Superior temporal gyrus (tissue), 1 donor: Measurements from ENCODE around the gene RPL13.
A peak's percentile ranks its signal among the peaks of the same experiment; 100 is the strongest.

ENCODE experiments used
- DNase-seq: peaks from one replicate; pipeline ENCODE4 v3.0.0-alpha.2; 2016; ENCODE audit errors: extremely low spot score

Gene RPL13

GRCh38 chr16:89560378-89561141 lies at the start of gene RPL13:
Gene RPL13, plus strand, starts transcription at chr16:89560682. Its CDS starts 278 bp downstream, at chr16:89560960.
- peak; percentile 97 for DNase-seq

- no peak for DNase-seq
Measured at GRCh38 chr16:89511374-89511773, 49.1 kb upstream of the RPL13 start.

- no peak for DNase-seq
Measured at GRCh38 chr16:89512453-89512852, 48.0 kb upstream of the RPL13 start.

DNA sequence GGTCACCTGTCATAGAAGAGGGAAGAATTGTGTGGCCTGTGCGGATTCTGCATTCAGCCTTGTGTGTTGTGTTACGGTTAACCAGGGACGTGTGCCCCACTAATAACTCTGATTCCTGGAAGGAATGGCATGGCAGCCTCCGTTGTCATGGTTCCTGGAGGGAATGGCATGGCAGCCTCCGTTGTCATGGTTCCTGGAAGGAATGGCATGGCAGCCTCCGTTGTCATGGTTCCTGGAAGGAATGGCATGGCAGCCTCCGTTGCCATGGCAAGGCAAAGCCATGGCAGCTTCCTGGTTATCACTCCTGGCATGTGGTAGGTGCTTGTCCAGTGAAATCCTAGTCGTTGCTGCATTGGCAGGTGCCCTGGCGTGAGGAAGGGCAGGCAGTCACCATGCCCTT lies 43.4 kb upstream of the RPL13 start:
- no peak for DNase-seq

DNA sequence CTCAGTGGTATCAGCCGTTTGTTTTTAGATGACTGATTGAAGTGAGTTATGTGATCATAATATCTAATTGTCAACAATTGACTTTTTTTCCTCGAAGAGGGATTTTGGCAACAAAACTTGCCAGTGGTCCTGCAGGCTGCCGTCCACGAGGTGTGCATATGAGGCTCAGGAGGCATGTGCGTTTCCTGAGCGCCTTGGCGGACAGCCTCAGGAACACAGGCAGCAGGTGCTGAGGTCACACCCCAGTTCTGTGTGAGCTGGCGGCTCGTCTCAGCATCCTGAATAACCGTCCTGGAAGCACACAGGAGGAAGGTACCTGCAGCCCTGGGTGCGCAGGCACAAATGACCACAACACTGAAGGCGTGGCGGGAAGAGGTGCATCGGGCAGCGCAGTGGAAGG lies 40.6 kb upstream of the RPL13 start:
- DNase-seq = no peak

- no peak for DNase-seq
Measured at GRCh38 chr16:89522287-89522686, 38.2 kb upstream of the RPL13 start.

GRCh38 chr16:89523680-89524344 lies 36.7 kb upstream of the RPL13 start:
- no peak for DNase-seq

DNA sequence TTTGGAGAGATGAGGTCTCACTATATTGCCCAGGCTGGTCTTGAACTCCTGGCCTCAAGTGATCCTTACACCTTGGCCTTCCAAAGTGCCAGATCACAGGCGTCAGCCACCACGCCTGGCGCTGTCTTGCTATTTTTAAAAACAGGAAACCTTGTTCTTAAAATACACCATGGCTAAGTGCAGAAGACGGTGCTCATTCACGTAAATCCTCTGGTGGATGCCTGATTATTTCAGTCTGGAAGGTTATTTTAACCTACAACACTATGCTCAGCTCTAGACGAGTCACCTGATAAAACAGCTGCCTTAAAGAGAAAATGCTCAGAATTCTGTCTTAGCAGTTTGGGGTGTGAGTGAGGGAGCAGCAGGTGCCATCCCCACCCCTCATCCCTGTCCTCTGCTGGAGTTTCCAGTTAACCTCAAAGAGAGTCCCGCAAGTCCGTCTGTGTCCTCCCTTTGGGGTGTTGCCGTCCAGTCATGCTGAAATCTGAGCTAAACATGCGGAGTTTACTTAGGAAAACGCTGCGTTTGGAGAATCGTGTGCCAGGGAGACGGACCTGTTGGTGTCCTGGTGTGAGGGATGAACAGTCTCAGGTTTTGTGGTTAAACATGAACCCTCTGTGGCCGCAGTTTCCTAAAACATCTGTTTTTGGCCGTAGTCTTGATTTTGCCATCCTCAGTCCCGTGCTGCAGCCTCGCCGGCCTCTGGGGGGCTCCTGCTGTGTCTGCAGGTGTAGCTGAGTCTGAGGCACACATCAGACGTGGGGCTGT lies 35.2 kb upstream of the RPL13 start:
- DNase-seq = no peak

DNA sequence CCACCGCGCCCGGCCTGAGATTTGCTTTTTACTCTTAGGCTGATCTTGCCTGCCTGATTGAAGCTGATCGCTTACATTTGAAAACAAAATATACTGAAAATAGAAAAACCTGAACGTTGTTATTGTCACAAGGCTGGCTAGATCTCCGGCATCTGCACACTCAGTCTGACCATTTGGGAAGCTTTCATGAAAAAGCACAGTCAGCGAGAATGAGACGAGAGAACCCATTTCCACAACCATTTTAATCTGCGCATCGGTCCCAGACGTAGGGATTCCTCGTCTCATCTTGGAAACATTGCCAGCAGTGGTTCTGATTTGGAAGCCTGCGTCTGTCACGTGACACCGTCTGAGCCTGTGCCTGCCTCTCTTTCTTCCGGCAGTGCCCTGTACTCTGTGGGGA lies 31.4 kb upstream of the RPL13 start:
- DNase-seq = no peak

DNA sequence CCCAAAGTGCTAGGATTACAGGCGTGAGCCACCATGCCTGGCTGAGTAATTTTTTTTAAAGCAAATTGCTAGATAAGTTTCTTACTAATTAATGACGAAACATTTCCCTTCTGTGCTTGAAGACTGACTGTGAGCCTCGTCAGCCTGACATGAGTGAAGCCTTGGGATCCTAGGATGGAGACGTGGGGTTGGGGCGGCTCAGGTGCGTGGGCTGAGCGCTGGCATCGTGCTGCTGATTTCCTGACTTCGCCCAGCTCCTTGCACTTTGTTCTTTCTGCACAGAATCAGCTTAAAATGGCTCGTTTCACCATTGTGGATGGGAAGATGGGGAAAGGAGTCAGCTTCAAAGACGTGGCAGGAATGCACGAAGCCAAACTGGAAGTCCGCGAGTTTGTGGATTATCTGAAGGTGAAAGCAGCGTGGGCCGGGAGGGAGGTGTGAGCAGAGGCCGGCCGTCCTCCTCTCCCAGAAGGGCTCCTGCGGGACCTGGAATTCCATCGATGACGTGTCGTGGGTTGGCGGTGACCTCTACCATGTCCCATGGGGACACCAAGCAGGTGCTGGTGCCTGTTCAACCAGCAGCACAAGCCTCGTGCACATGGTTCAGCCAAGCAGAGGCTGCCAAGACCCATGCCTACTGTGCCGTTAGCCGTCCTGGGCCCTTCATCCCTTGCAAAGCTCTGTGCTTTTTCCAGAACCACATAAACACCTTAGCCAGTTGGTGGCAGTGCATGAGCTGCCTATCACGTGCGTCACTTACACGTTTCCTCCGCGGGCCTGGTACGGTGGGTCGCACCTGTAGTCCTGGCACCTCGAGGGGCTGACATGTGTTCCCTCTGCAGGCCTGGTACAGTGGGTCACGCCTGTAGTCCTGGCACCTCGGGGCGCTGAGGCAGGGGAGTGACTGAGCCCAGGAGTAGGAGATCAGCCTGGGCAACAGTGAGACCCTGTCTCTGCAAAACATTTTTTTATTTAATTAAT lies 29.8 kb upstream of the RPL13 start:
- DNase-seq = no peak

DNA sequence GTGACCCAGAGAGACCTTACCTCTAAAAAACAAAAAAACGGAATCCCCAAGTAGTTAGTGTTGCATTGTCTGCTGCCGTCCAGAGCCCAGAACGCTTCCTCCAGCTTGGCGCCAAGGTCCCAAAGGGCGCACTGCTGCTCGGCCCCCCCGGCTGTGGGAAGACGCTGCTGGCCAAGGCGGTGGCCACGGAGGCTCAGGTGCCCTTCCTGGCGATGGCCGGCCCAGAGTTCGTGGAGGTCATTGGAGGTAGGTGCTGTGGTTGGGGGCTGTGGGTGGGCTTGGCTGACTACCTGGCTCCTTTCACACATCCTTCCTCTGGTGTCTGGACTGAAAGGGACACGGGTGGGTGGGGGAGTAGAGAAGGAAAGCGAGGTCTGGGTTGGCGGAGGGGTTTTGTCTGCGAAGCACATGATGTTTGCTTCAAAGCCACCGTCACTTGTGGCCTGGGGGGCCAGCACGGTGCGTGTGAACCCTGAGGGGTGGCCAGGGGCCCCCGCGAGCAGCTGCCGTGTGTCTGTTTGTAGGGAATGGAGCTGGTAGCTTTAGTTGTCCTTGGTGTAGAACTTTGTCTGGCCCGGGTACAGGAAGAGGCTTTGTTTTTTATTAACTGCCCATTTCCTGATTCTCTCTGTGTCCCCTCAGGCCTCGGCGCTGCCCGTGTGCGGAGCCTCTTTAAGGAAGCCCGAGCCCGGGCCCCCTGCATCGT lies 28.5 kb upstream of the RPL13 start:
- DNase-seq = no peak

- DNase-seq = peak; percentile 17
Measured at GRCh38 chr16:89534252-89534756, 26.2 kb upstream of the RPL13 start.

GRCh38 chr16:89536371-89536770 lies 24.1 kb upstream of the RPL13 start:
- DNase-seq = no peak

DNA sequence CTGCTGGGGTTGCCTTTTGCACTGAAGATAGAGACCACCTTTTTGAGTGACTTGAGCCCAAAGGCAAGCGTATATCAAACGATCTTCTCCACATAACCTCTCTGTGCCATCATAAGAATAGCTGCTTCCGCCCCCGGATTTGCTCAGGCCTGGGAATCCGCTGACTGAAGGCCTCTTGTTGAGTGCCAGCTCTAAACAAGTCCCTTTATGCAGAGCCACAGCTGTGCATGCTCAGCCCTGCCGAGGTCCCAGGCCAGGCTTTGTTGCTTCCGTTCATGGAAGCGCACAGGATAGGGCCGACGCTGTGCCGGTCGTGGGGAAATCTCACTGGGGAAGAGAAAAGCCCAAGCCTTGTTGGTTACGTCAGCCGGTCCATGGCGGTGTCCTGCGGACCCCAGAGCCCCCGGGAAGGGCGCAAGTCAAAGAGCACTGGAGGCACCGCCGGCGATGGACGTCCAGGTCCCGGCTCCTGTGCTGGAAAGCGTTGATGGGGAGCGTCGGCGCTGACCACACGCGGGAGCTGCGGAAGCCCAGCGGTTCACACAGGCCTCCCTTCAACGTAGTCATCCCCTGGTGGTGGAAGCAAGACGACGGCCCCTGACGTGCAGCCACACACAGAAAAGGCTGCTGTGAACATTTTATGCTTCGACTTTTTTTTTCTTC lies 23.5 kb upstream of the RPL13 start:
- DNase-seq = peak; percentile 82

GRCh38 chr16:89537549-89537925 lies 22.9 kb upstream of the RPL13 start:
- DNase-seq = peak; percentile 21

- DNase-seq = no peak
Measured at GRCh38 chr16:89538286-89538685, 22.2 kb upstream of the RPL13 start.

DNA sequence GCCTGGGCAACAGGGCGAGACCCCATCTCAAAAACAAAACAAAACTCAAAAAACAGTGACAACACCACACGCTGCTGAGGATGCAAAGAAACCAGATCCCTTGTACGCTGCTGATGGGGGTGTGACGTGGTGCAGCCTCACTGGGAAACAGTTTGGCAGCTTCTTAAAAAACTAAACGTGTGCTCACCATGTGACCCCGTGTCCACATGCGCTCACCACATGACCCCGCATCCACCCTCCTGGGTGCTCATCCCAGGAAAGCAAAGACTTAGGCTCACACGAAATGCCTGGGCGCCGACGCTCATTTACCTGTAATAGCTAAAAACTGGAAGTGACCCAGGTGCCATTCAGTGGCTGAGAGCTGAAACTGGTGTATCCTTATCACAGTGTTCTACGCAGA lies 19.9 kb upstream of the RPL13 start:
- no peak for DNase-seq

DNA sequence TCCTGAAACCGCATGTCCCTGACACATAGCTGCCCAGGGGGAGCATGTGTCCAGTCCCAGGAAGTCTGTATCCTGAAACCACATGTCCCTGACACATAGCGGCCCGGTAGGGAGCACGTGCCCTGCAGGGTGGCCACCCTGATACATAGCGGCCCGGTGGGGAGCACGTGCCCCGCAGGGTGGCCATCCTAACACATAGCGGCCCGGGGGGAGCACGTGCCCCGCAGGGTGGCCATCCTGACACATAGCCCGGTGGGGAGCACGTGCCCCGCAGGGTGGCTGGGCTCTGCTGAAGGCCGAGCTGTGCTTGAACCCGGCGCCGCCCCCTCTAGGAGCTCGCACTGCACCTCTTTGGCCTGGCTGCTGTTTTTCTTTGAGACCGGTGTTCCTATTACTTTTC lies 18.7 kb upstream of the RPL13 start:
- DNase-seq = no peak

GRCh38 chr16:89544113-89544512 lies 16.4 kb upstream of the RPL13 start:
- no peak for DNase-seq

- no peak for DNase-seq
Measured at GRCh38 chr16:89544713-89545043, 15.8 kb upstream of the RPL13 start.
